Adrenal gland (tissue), 12 donors: ENCODE results near the gene SLC6A18. TPM values are rescaled to one million over a fixed set of nuclear protein-coding genes. Genes with fewer than 3 reads are reported as not detected.

ENCODE experiments used
- DNase-seq, 7 donors: peaks; one replicate each; pipeline ENCODE4 v3.0.0-alpha.2; 2019 to 2020
- H3K27ac ChIP-seq, 5 donors: fragments of 200-600 bp; sonication (generic) in 4 of 5; 1 replicate in 3 of 5; 2 replicates in 2 of 5; pipeline versions ENCODE4 v1.5.1 to v1.8.0; 2016 to 2020; ENCODE audit warnings: mild to moderate bottlenecking in 1 of 5
- H3K27me3 ChIP-seq: fragments of 200-600 bp; 2 replicates; pipeline ENCODE4 v1.8.0; 2021
- H3K36me3 ChIP-seq, 2 donors: fragments of 200-600 bp; replicated peaks in 1 of 2; 1 replicate in 1 of 2; 2 replicates in 1 of 2; pipeline versions ENCODE4 v1.5.1 to v1.8.0; 2018 to 2022
- H3K4me1 ChIP-seq, 2 donors: fragments of 200-600 bp; replicated peaks in 1 of 2; 1 replicate in 1 of 2; 2 replicates in 1 of 2; pipeline versions ENCODE4 v1.5.1 to v1.8.0; 2018 to 2021
- H3K4me3 ChIP-seq, 4 donors: fragments of 200-600 bp; sonication (generic) in 3 of 4; one replicate each; pipeline ENCODE4 v1.5.1; 2016 to 2018
- H3K9me3 ChIP-seq, 3 donors: fragments of 200-600 bp; sonication (generic) in 1 of 3; replicated peaks in 1 of 3; 1 replicate in 2 of 3; 2 replicates in 1 of 3; pipeline versions ENCODE4 v1.5.1 to v1.8.0; 2016 to 2021
- CTCF ChIP-seq, 6 experiments: fragments of 450-650 bp in 4 of 6; fragments of 200-600 bp in 2 of 6; sonication (generic) in 1 of 6; IDR thresholded peaks; 1 replicate in 5 of 6; 2 replicates in 1 of 6; pipeline versions ENCODE4 v1.5.1 to v1.8.0; 2016 to 2021; ENCODE audit warnings: antibody characterized with exemption in 6 of 6, mild to moderate bottlenecking in 2 of 6, moderate library complexity in 1 of 6
- POLR2A ChIP-seq, 2 donors: fragments of 450-650 bp; IDR thresholded peaks; one replicate each; pipeline ENCODE4 v1.6.1; 2017; ENCODE audit warnings: antibody characterized with exemption in 2 of 2, mild to moderate bottlenecking in 2 of 2, moderate library complexity in 1 of 2
- WGBS, 4 donors: extraction: QIAGEN DNeasy Blood & Tissue Kit in 2 of 4; methylation state at CpG; one replicate each; pipeline versions ENCODE4 v1.1.5 to v1.1.7; 2013 to 2017; 5-methylcytosine and 5-hydroxymethylcytosine counted together
- intact Hi-C, 2 donors: fragments of 100-400 bp; cut with DNase I; formaldehyde crosslinking; loops; one replicate each; pipeline versions ENCODE4 v1.14.1 to v1.15.0; 2022 to 2023
- polyA plus RNA-seq, 3 donors: library from polyadenylated mRNA; stranded (reverse); fragments of 200-250 nt in 2 of 3; fragments of 350-450 nt in 1 of 3; fragmentation: Illumina TruSeq in 1 of 3; extraction: RNeasy Lipid Tissue Mini Kit (QIAGEN cat#74804) in 1 of 3; gene quantifications; one replicate each; pipeline ENCODE4 v1.2.3, GENCODE V29; 2013 to 2014
- total RNA-seq, 9 donors: library from RNA; depleted of rRNA in 4 of 9; stranded (reverse); fragments of >200 nt in 4 of 9; fragments of 120-200 nt in 1 of 9; fragmentation: NEBNext Ultra II Directional in 1 of 9; extraction: Animal tissue kit (Norgen Biotek cat#: 25700) in 1 of 9; gene quantifications; one replicate each; pipeline versions ENCODE4 v1.1.0 to v1.2.4, GENCODE V29; 2013 to 2023
- donor health status: healthy with polysubstance abuse.
- donor health status: Bipolar disorder and iron deficiency.
- donor health status: DM: yes; HTN: yes; CAD: no.
- donor health status: DM: no; HTN: no; CAD: no.
- donor health status: DM: no; HTN: no; CAD: no.
- donor health status: DM: yes; HTN: yes; CAD: no.

The SLC6A18 gene
- total and polyA plus RNA-seq, 12 donors: not detected

DNA sequence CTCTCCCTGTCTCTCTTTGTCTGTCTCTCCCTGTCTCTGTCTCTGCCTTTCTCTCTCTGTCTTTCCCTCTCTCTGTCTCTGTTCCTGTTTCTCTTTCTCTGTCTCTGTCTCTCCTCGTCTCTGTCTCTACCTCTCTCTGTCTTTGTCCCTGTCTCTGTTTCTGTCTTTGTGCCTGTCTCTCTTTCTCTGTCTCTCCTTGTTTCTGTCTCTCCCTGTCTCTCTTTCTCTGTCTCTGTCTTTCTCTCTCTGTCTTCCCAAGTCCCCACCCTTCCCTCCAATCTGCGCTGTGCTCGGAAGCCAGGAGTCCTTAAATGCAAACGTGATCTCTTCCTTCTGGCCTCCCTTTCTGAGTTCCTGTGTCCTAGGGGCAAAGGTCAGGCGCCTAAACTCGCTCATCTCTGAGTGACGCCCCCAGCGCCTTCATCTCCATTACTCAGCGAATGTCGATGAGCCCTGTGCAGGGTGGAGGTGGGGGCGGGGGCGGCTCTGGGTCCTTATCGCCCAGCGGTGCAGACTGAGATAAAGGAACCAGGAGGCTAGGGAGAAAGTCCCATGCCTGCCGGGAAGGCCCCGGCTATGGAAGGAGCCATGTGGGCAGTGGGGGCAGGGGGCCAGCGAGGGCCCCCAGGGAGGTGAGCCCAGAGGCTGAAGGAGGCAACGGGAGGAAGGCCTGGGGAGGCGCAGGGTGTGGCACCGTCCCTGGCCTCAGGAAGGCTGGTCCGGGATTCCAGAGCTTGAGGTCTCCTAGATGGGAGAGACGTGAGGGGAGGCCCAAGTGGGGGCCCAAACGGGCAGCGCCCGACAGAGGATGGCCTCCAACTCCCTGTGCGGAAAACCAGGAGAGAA lies 25.3 kb upstream of the SLC6A18 start:
- no peaks in the 10 kb centered on the region for H3K27me3 ChIP-seq

GRCh38 chr5:1200495-1201326 lies 24.5 kb upstream of the SLC6A18 start:
- intact Hi-C loops: no loop called here
- no peaks in the 10 kb centered on the region for H3K4me1 ChIP-seq
- WGBS, 4 donors: 63 to 76% (median 64%) methylated on average over 18 to 28 of the region's 28 CpGs
- no peak for DNase-seq
- TF ChIP-seq CTCF (IDR thresholded peaks at IDR 0.05): no peak
- no peak for TF ChIP-seq POLR2A (IDR thresholded peaks at IDR 0.05)
- no peaks in the 10 kb centered on the region for H3K36me3 ChIP-seq
- H3K9me3 ChIP-seq: no peaks in the 10 kb centered on the region
- H3K27ac ChIP-seq: no peak overlapping the region
- no peak overlapping the region for H3K4me3 ChIP-seq
- H3K27me3 ChIP-seq: no peaks in the 10 kb centered on the region

More for the DNA sequence above, 25.3 kb upstream of the SLC6A18 start:
- 48 to 64% (median 54%) methylated on average over 18 to 26 of the region's 26 CpGs for WGBS, 4 donors
- Histone ChIP-seq H3K4me1 (no peaks in the 10 kb centered on the region), H3K9me3 (no peaks in the 10 kb centered on the region), H3K4me3 (no peak overlapping the region), H3K36me3 (no peaks in the 10 kb centered on the region), H3K27ac (no peak overlapping the region)
- TF ChIP-seq POLR2A (IDR thresholded peaks at IDR 0.05): no peak
- TF ChIP-seq CTCF (IDR thresholded peaks at IDR 0.05): no peak
- intact Hi-C loops: no loop called here
- no peak for DNase-seq

GRCh38 chr5:1201327-1202025 lies 23.7 kb upstream of the SLC6A18 start, which contains the start of gene SLC6A19:
Gene SLC6A19, plus strand, starts transcription at chr5:1201595. Its CDS starts 56 bp downstream, at chr5:1201651.
- DNase-seq: no peak
- H3K9me3 ChIP-seq: no peaks in the 10 kb centered on the region
- H3K27ac ChIP-seq: no peak within 1 kb of the TSS
- TF ChIP-seq CTCF (IDR thresholded peaks at IDR 0.05) (no peak), POLR2A (IDR thresholded peaks at IDR 0.05) (no peak)
- WGBS, 4 donors: 64 to 69% (median 67%) methylated on average over 9 to 51 of the region's 51 CpGs
- intact Hi-C loops: no loop called here
- H3K27me3 ChIP-seq: no peaks in the 10 kb centered on the region
- H3K4me1 ChIP-seq: no peaks in the 10 kb centered on the region
- no peak within 1 kb of the TSS for H3K4me3 ChIP-seq
- no peaks in the 10 kb centered on the region for H3K36me3 ChIP-seq
